HG02571 (cell line): ENCODE results near the gene XRCC2.
"Not testable (repeated sequence)": the region's sequence is repeated elsewhere in the genome, so short reads cannot be mapped to it uniquely, and the experiment has no call there.

Source experiments
- ATAC-seq: cut with Tn5 transposase; IDR thresholded peaks from one replicate; pipeline ENCODE4 v1.9.1; 2021; ENCODE audit warnings: mild to moderate bottlenecking, moderate library complexity; ENCODE audit not compliant: unreplicated experiment

The XRCC2 gene

DNA sequence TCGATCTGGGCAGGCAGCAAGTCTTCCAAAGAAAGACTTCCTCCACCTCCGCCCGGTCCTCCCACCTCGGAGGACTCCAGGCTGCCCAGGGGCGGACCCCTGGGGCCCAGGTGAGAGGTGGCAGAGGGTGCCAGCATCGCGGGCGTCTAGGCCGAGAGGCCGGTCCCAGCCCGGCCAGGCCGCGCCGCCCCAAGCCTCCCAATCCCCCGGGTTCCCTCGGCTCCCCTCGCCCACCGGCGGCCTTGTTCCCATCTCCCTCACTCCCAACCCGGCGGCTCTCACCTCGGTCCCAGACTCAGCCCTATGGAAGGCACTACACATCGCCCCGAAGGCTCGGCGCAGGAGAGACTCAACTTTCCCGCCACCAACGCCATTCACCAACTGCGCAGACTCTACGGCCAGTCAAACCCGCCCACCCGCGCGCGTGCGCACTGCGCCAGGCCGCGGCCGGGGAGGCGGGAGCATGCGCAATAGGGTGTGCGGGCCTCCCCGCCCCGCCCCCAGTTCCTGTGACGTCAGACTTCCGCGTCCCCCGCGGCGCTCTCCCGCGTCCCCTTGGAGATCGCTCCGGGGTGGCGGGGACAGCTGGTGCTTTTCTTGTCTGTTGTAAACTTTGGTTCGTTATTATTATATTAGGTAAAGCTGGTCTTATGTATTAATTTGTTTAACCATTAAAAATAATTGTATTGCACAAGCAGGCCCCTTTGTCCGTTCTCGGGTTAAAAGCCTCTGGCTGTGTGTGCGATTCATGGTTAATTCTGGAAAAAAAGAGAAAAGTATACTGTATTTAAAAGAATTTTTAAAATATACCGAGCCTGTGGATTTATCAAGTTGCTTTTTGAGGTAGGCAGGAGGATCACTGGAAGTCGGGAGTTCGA is at the start of gene XRCC2:
Gene XRCC2, minus strand, starts transcription at position 383 of the 878 bp plus-strand sequence. Its CDS starts 62 bp downstream, at position 321.
- ATAC-seq = peak; percentile 89

DNA sequence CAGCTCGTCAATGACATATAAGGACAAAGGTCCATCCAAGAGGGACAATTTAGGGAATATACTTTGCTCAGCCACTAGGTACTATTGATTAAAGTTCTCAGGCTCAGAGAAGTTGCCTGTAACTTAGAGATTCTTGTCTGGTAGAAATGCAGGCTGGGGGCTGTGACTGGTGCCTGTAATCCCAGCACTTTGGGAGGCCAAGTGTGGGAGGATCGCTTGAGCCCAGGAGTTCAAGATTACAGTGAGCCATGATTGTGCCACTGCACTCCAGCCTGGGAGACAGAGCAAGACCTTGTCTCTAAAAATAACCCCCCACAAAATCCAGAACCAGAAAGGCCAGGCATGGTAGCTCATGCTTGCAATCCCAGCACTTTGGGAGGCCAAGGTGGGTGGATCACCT is 47.4 kb upstream of the XRCC2 start:
- no peak for ATAC-seq

DNA sequence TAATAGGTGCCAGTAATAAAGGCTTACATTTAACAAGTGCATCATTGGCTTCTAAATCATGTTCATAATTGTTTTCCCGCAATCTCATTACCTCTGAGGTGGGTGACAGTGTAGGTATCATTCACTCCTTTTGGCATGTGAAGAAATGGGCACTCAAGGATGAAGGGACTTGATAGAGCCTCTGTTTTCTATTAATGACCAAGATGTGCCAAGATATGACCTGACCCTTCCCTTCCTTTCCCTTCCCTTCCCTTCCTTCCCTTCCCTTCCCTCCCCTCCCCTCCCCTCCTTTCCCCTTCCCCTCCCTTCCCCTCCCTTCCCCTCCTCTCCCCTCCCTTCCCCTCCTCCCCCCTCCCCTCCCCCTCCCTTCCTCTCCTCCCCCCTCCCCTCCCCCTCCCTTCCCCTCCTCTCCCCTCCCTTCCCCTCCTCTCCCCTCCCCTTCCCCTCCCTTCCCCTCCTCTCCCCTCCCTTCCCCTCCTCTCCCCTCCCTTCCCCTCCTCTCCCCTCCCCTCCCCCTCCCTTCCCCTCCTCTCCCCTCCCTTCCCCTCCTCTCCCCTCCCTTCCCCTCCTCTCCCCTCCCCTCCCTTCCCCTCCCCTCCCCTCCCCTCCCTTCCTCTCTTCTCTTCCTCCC is 36.6 kb upstream of the XRCC2 start:
- ATAC-seq = not testable (repeated sequence)

DNA sequence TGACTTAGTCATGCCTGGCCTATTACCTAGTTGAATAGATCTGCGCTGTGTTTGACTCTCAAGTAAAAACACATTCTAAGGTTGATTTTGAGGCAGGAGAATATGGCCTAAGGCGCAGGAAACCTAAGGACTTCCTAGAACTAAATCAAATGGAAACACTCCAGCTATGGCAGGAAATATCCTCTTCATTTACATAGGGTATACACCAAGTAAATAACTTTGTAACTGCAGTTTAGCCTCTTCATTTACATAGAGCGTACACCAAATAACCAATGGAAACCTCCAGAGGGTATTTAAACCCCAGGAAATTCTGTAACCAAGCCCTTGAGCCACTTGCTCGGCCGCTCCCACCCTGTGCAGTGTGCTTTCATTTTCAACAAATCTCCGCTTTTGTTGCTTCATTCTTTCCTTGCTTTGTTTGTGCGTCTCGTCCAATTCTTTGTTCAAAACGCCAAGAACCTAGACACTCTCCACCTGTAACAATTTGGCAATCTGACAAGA is 35.6 kb upstream of the XRCC2 start:
- ATAC-seq = no peak

DNA sequence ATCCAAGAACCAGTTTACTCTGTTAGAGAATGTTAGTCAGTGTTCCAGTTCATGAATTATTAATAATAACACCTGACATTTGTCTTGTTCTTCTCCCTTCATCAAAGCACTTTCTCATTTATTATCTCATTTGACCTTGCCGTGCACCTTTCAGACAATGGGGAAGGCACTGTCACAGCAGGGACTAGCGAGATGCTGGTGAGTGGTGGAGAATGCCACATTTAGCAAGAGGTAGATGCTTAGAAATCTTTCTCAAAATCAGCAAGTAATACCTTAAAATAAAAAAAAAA is 34.2 kb upstream of the XRCC2 start:
- ATAC-seq = no peak

DNA sequence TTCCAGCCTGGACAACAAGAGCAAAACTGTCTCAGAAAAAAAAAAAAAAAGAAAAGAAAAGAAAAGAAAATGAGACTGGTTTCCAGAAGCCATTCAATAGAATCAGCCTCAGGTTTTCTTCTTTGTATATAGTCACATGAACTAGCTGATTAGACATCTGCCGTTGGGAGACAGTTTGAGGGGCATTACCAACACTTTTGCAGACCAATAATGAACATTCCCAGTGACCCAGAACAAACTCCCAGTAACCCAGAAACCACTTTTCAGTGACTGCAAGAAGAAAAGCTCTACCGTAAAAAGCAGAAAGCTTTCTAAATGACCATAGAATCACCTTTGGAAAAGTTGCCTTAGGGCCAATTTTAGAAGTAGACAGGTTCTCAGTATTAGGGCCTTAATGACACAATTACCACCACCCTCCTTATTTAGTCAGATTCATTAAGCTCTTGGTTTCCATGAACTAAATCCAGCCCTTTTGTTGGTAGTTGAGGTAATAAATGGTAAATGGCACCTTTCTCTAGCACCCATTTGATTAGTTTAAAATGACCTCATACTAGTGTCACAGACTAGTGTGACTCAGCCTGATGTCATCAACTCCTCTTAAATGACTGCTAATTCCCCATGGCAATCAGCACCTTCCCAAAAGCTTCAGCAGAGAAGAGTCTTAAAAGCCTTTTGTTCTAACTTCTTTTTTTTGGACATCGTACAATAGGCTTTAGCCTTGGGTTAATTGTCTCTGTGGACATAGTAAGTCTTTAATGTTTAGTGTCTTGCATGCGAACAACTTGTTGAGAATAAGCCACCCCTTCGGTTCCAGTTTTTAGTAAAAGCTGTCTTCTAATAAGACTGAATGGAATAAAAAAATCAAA is 33.6 kb upstream of the XRCC2 start:
- ATAC-seq = no peak

DNA sequence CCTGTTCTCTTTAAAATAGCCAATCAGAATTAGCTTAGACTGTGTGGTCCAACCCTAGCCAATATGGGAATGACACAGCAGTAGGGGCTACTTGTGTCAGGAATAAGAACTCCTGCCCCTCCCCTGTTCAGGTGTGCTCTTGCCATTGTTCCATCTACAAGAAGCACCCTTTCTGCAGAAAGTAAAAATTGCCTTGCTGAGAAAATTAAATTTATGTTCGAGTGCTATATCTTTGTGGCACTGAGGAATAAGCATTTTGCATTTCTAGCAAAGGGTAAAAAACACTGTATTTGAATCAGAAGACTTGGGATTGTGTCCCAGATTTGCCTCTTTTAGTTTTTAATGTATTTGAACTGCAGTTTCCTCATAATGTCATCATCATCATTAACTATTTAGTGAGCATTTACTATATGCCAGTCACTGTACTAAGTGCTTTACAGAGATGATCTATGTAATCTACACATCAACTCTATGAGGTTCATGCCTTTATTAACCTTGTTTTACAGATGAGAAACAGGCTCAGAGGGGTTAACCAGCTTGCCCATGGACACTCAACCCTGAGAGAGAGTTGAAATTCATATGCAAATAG is 28.9 kb upstream of the XRCC2 start:
- ATAC-seq = no peak

DNA sequence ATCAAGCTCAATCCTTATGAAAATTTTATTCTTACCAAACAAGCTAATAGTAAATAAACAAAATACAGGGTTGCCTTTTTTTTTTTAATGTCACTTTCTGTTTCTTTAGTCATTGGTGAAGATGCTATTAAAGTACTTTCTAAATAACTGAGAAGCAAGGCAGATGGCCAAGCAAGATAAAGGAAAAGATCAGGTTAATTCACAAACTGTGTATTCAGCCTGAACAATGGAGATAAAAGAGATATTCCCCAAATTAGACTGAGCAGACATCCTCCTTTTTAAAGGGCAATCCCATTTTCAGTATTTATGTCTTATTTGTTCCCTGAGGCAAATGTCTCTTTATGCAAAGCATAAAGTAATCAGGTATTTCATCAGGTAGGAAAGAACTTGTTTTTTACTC is 23.1 kb upstream of the XRCC2 start:
- no peak for ATAC-seq

DNA sequence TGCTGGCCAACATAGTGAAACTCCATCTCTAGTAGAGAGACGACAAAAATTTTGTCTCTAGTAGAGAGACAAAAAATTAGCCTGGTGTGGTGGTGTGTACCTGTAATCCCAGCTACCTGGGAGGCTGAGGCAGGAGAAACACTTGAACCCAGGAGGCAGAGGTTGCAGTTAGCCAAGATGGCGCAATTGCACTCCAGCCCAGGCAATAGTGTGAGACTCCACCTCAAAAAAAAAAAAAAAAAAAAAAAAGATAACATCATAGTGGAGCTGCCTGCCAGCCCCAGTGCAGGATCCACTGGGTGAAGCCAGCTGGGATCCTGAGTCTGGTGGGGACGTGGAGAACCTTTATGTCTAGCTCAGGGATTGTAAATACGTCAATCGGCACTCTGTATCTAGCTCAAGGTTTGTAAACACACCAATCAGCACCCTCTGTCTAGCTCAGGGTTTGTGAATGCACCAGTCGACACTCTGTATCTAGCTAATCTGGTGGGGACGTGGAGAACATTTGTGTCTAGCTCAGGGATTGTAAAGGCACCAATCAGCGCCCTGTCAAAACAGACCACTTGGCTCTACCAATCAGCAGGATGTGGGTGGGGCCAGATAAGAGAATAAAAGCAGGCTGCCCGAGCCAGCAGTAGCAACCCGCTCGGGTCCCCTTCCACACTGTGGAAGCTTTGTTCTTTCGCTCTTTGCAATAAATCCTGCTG is 21.5 kb upstream of the XRCC2 start:
- ATAC-seq = not testable (repeated sequence)

DNA sequence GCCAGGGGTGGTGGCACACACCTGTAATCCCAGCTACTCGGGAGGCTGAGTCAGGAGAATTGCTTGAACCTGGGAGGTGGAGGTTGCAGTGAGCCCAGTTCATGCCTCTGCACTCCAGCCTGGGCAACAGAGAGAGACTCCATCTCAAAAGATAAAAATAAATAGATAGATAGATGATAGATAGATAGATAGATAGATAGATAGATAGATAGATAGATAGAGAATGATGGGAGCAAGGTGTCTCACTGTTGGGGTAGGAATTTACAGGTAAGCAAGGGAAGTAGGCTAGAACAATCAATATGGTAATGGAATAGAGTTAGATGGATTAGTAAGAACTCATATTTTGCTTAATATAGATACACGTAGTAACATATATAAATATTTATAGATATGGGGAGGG is 16.3 kb upstream of the XRCC2 start:
- not testable (repeated sequence) for ATAC-seq

DNA sequence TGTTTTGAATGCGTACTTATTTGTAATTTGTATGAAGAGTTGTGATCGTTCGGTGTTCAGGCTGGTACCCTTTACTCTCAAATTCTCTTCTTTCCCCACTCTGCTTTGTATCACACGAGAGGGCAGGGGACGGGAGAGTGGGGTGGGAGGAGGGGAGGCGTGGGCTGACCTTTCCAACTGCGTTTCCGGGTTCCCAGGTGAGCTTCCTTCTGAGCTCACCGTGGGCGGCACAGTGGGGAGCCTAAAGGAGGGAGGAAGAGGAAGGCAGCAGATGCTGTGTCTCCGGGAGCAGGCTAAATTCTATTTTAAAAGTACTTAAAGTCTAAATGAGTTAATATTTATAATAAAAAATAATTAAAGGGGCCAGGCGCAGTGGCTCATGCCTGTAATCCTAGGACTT is 7.4 kb upstream of the XRCC2 start:
- ATAC-seq = no peak

DNA sequence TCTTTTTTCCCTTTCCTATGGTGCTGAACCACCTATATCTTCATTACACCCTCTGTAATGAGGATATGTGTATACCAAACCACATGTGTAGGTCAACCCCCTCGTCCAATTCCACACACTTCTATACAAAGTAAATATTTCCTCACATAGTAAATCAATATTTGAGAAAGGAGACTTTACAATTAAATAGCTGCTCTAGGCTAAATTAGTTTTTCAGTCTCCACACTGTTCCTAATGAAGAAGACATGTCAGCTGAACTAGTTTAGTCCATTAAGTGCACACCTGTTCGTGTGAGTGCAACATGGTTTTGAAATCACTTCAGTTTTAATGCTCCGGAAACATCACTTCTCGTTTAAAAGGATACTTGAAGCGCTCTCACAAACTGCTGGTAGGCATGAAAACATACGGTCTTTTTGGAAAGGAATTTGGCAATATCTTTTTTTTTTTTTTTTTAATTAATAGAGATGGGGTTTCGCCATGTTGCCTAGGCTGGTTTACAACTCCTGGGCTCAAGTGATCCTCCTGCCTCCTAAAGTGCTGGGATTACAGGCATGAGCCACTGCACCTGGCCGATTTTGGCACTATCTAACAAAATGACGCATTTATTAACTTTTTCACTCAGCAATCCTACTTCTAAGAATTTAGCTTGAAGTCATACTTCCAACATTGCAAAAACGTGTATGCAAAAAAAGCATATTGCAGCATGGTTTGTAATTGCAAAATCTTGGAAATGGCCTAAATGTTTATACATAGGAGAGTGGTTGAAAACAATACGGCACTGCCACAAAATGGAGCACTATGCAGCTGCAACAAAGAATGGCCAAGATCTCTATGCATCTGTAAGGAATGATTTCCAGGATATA is 2.1 kb upstream of the XRCC2 start:
- ATAC-seq = no peak

DNA sequence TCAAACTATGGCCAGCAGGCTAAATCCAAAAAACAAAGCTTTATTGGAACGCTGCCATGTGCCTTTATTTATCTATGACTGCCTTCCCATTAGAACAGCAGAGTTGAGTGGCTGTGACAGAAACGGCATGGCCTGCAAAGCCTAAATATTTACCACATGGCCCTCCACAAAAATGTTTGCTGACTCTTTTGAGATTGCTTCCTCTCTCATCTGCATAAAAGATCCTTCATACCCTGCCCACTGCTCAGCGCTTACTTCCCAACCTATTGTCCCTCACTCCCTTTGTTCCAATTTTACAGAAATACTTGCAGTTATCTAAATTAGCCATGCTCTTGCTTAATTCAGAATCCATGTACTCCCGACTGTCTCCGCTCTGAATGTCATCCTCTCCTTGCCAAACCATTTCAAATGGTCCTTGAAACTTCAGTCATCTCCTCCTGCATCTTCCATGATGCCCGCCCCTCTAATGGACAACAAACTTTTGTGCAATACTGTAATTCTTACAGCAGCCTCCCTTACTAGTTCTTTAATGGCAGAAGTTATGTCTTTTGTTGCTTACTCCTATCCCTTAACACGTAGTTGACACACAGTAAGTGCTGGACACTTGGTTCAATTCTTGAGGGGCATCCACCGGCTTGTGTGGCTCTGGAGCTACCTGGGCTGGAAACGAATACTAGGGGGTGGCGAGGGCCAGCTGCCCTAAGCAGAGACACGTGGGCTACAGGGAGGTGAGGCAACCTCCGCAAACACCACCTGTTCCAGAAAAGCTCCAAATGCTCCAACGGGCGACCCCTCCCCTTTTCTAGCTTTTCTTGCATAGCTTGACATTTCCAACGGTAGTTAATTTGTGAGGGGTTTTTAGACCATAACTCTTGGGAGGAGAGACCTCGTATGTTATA is 832 bp downstream of the XRCC2 start:
- no peak for ATAC-seq

DNA sequence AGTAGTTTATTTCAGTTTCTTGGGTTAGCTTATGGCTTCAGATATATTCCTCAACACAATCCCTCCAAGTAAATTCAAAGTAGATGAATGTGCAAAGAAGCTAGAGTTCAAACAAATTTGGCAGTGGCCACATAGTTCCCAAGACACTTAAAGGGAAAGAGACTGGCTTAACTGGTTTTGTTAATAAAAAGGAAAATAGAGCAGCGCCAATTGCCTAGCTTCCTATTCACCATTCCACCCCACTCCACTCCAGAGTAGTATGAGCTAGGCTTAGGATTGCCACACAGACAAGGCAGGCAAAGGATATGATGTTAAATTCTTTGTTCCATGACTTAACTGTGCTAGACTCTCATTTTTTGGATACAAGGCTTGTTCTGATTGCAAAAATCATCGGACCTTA is 2.0 kb downstream of the XRCC2 start:
- no peak for ATAC-seq

DNA sequence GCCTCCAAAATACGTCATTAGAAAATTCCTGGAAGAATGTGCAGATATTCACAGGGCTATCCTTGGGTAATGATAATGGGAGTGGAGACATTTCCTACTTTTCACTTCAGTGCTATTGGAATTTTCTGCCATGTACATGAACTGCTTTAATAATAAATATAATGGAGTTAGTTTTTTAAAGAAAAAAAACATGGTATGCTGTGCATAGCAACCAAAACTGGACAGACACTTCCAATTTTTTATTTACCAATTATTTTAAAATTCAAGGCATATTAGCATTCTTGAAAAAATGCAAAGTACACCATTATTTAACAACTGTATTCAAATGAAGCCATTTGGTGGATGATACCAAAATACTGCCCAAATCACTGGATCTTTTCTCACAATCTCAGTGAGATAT is 3.3 kb downstream of the XRCC2 start:
- no peak for ATAC-seq

DNA sequence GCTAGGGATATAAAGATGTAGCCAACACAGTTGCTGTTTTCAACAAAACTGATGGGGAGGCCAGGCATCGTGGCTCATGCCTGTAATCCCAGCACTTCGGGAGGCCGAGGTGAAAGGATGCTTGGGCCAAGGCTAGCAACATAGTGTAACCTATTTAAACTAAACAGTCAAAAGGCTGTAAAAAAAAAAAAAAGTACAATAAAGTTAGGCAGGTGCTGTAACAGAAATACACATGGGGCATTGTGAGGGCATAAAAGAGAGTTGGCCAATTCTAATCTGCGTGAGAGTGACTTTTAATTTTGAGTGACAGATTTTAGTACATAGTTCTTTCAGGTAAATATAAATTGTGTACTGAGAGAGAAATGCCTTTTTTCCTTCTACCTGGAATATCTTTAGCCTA is 6.2 kb downstream of the XRCC2 start:
- no peak for ATAC-seq

DNA sequence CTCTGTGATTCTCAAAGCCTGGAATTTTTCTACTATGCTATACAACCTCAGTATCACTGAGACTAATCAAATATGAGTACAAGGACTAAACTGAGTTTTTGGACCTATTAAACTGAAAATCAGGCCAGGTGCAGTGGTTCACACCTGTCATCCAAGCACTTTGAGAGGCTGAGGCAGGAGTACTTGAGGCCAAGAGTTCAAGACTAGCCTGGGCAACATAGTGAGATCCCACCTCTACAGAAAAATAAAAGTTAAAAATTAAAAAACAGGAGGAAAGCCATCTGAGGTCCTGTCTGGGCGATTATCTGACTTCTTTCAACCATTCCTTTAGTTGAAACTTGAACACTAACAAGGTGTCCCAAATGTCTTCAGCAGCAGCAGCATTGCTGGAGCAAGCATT is 7.0 kb downstream of the XRCC2 start:
- ATAC-seq = no peak

DNA sequence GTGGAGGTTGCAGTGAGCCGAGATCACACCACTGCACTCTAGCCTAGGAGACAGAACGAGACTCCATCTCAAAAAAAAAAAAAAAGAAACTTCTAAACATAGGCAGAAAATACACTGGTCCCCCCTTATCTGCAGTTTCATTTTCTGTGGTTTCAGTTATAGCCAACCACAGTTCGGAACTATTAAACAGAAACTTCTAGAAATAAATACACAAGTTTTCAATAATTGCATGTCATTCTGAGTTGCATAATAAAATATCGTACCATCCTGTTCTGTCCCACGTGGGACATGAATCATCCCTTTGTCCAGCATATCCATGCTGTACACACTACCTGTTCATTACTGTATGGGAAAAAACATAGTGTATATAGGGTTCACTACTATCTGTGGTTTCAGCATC is 8.0 kb downstream of the XRCC2 start:
- peak; percentile 71 for ATAC-seq

DNA sequence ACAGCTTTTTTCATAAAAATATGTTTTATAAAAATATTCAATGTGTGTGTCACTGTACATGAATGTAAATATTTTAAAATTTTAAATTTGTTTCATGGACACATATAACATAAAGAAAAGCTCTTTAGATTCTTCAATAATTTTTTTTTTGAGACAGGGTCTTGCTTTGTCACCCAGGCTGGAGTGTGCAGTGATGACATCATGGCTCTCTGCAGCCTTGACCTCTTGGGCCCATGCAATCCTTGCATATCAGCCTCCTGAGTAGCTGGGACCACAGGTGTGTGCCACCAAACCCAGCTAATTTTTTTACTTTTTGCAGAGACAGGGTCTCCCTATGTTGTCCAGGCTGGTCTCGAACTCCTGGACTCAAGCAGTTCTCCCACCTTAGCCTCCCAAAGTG is 9.9 kb downstream of the XRCC2 start:
- ATAC-seq = no peak
